Right lobe of liver (tissue), 4 donors: ENCODE results near the gene VGLL4.
"Not testable (repeated sequence)": the region's sequence is repeated elsewhere in the genome, so short reads cannot be mapped to it uniquely, and the experiment has no call there.

Experiments used
- CTCF ChIP-seq, 4 donors: fragments of 200-600 bp in 3 of 4; fragments of 450-650 bp in 1 of 4; IDR thresholded peaks; one replicate each; pipeline versions ENCODE4 v1.5.1 to v1.8.0; 2016 to 2022; ENCODE audit warnings: antibody characterized with exemption in 4 of 4, mild to moderate bottlenecking in 2 of 4
- POLR2A ChIP-seq: fragments of 450-650 bp; IDR thresholded peaks from one replicate; pipeline ENCODE4 v1.6.1; 2017; ENCODE audit warnings: antibody characterized with exemption, mild to moderate bottlenecking
- donor health status: DM: no; HTN: no; CAD: no.
- donor health status: DM: no; HTN: no; CAD: no.
- donor health status: DM: no; HTN: yes; CAD: no.

- TF ChIP-seq CTCF (IDR thresholded peaks at IDR 0.05); POLR2A: not testable (repeated sequence)
Observed at GRCh38 chr3:11684980-11685379, 41.3 kb upstream of the VGLL4 start.
